K562 (cell line): Measurements from ENCODE around the gene HSDL2. TPM values are rescaled to one million over a fixed set of nuclear protein-coding genes. Genes with fewer than 3 reads are reported as not detected.
A peak's percentile ranks its signal among the peaks of the same experiment; 100 is the strongest.

Experiments used
- FOXM1 ChIP-seq, 2 experiments: fragments of 450-650 bp in 1 of 2; sonication (generic) in 1 of 2; formaldehyde crosslinking in 1 of 2; IDR thresholded peaks; 2 replicates each; pipeline versions ENCODE4 v1.6.1 to v1.9.0; 2017 to 2022; ENCODE audit warnings: low read depth in 2 of 2, mild to moderate bottlenecking in 2 of 2, missing genetic modification reagents in 1 of 2, moderate library complexity in 1 of 2
- HDAC8 ChIP-seq: fragments of 450-650 bp; IDR thresholded peaks from 2 replicates; pipeline ENCODE4 v1.6.1; 2016; ENCODE audit warnings: mild to moderate bottlenecking, missing genetic modification characterization, moderate library complexity, missing compliant biosample characterization
- MEIS2 ChIP-seq: fragments of 450-650 bp; IDR thresholded peaks from 2 replicates; pipeline ENCODE4 v1.6.1; 2014; ENCODE audit warnings: mild to moderate bottlenecking; ENCODE audit not compliant: partially characterized antibody
- NCOA2 ChIP-seq, 2 experiments: fragments of 450-650 bp; IDR thresholded peaks; 2 replicates each; pipeline ENCODE4 v1.6.1; 2018; ENCODE audit warnings: mild to moderate bottlenecking in 2 of 2, moderate library complexity in 1 of 2; ENCODE audit not compliant: partially characterized antibody in 2 of 2
- PTBP1 ChIP-seq: fragments of 200-400 bp; formaldehyde crosslinking; IDR thresholded peaks from 2 replicates; pipeline ENCODE4 v1.6.1; 2017; ENCODE audit warnings: low read depth, low read length
- TEAD1 ChIP-seq, 2 experiments: fragments of 450-650 bp in 1 of 2; sonication (generic) in 1 of 2; formaldehyde crosslinking; IDR thresholded peaks; 2 replicates each; pipeline versions ENCODE4 v1.4.0 to v1.8.0; 2020 to 2022; ENCODE audit warnings: mild to moderate bottlenecking in 2 of 2, missing genetic modification reagents in 1 of 2
- XRCC3 ChIP-seq: fragments of 450-650 bp; IDR thresholded peaks from 2 replicates; pipeline ENCODE4 v1.6.1; 2017; ENCODE audit warnings: mild to moderate bottlenecking, moderate library complexity
- ZNF311 ChIP-seq: fragments of 250-450 bp; sonication (Bioruptor Pico); IDR thresholded peaks from 2 replicates; pipeline ENCODE4 v1.4.0; 2020; ENCODE audit warnings: mild to moderate bottlenecking, moderate library complexity
- ZNF347 ChIP-seq: fragments of 450-650 bp; formaldehyde crosslinking; IDR thresholded peaks from 2 replicates; pipeline ENCODE4 v1.4.0; 2020; ENCODE audit warnings: low read depth, mild to moderate bottlenecking, moderate library complexity
- ZNF507 ChIP-seq: conservative IDR thresholded peaks from 2 replicates; pipeline ENCODE4 v1.6.1; 2017; ENCODE audit warnings: missing genetic modification characterization, missing compliant biosample characterization
- polyA plus RNA-seq, 8 experiments: library from polyadenylated mRNA; depleted of rRNA in 4 of 8; stranded (reverse) in 5 of 8; unstranded in 3 of 8; fragments of >200 nt; fragmentation: Nextera tagmentation in 2 of 8; fragmentation: Illumina TruSeq in 1 of 8; extraction: Ambion mirVana in 2 of 8; extraction: Trizol in 1 of 8; gene quantifications; 2 replicates each; pipeline versions ENCODE4 v1.2.1 to v1.2.3, GENCODE V29; 2011 to 2014; ENCODE audit warnings: inconsistent platforms in 1 of 8, missing spikeins in 1 of 8
- total RNA-seq, 7 experiments: library from RNA; depleted of rRNA in 6 of 7; stranded (reverse); fragments of >200 nt in 6 of 7; fragmentation: Illumina TruSeq in 2 of 7; extraction: Trizol in 2 of 7; gene quantifications; 2 replicates each; pipeline versions ENCODE4 v1.2.1 to v1.2.3, GENCODE V29; 2011 to 2021; ENCODE audit warnings: low replicate concordance in 1 of 7
- TF ChIP-seq, protein P1 (sequence below), 2 experiments: IDR thresholded peaks in 1 of 2; conservative IDR thresholded peaks in 1 of 2; 2 replicates each; pipeline ENCODE4 v1.6.1; 2016; ENCODE audit warnings: low read depth in 2 of 2, mild to moderate bottlenecking in 1 of 2, missing compliant biosample characterization in 1 of 2, missing genetic modification characterization in 1 of 2, moderate library complexity in 1 of 2
- TF ChIP-seq, protein P2 (sequence below): fragments of 450-650 bp; IDR thresholded peaks from 2 replicates; pipeline ENCODE4 v1.6.1; 2017; ENCODE audit warnings: antibody characterized with exemption, mild to moderate bottlenecking

Gene HSDL2
- total and polyA plus RNA-seq, 9 of the 15 experiments (the other 6 are each of a cell fraction or from before 2014, with no cell fraction given), result 22.8 to 74.1 (median 35.6) TPM

DNA sequence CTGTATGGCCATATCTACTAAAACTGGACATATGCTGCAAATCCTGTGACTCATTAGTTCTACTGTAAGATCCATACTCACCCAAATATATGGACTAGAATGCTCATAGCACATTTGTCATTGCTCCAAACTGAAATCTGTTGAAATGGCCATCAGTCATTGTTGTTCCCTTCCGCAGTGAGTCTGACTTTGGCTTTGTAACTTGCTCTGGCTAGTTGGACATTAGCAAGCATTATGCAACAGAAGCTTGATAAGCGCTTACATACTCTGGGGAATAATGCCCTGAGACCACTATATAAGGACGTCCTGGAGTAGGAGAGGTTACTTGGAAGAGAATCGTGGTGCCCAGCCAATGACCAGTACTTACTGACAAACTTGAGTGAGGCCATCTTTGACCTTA, 115.7 kb downstream of the HSDL2 start (continued):
- TF ChIP-seq FOXM1 (IDR thresholded peaks at IDR 0.05; ENCODE audit: low read depth), result no peak
- TF ChIP-seq FOXM1 (CRISPR knock-in tag; IDR thresholded peaks at IDR 0.05; ENCODE audit: low read depth), result no peak
- TF ChIP-seq, protein P1, sequence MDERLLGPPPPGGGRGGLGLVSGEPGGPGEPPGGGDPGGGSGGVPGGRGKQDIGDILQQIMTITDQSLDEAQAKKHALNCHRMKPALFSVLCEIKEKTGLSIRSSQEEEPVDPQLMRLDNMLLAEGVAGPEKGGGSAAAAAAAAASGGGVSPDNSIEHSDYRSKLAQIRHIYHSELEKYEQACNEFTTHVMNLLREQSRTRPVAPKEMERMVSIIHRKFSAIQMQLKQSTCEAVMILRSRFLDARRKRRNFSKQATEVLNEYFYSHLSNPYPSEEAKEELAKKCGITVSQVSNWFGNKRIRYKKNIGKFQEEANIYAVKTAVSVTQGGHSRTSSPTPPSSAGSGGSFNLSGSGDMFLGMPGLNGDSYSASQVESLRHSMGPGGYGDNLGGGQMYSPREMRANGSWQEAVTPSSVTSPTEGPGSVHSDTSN (CRISPR knock-in tag; IDR thresholded peaks at IDR 0.05; ENCODE audit: low read depth), result no peak
- TF ChIP-seq, protein P1 (tag; conservative IDR thresholded peaks at IDR 0.05; ENCODE audit: low read depth), result peak; percentile 89
- TF ChIP-seq ZNF347 (CRISPR knock-in tag), result no peak
- TF ChIP-seq ZNF311 (CRISPR knock-in tag), result no peak
- no peak for TF ChIP-seq ZNF507
- no peak for TF ChIP-seq PTBP1
- TF ChIP-seq, protein P2, sequence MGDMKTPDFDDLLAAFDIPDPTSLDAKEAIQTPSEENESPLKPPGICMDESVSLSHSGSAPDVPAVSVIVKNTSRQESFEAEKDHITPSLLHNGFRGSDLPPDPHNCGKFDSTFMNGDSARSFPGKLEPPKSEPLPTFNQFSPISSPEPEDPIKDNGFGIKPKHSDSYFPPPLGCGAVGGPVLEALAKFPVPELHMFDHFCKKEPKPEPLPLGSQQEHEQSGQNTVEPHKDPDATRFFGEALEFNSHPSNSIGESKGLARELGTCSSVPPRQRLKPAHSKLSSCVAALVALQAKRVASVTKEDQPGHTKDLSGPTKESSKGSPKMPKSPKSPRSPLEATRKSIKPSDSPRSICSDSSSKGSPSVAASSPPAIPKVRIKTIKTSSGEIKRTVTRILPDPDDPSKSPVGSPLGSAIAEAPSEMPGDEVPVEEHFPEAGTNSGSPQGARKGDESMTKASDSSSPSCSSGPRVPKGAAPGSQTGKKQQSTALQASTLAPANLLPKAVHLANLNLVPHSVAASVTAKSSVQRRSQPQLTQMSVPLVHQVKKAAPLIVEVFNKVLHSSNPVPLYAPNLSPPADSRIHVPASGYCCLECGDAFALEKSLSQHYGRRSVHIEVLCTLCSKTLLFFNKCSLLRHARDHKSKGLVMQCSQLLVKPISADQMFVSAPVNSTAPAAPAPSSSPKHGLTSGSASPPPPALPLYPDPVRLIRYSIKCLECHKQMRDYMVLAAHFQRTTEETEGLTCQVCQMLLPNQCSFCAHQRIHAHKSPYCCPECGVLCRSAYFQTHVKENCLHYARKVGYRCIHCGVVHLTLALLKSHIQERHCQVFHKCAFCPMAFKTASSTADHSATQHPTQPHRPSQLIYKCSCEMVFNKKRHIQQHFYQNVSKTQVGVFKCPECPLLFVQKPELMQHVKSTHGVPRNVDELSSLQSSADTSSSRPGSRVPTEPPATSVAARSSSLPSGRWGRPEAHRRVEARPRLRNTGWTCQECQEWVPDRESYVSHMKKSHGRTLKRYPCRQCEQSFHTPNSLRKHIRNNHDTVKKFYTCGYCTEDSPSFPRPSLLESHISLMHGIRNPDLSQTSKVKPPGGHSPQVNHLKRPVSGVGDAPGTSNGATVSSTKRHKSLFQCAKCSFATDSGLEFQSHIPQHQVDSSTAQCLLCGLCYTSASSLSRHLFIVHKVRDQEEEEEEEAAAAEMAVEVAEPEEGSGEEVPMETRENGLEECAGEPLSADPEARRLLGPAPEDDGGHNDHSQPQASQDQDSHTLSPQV, result 0 out of 2 replicates have a peak, but pooled peaks have one; percentile 58
- no peak for TF ChIP-seq TEAD1 (CRISPR knock-in tag; IDR thresholded peaks at IDR 0.05)
- TF ChIP-seq HDAC8, result no peak
- TF ChIP-seq NCOA2 (IDR thresholded peaks at IDR 0.05; ENCODE audit: partially characterized antibody in 2 of 2), result no peak
- TF ChIP-seq XRCC3, result no peak
- TF ChIP-seq MEIS2, result peak; percentile 42
